Activated CD8-positive, alpha-beta memory T cell treated with anti-CD3 and anti-CD28 coated beads for 24 hours (primary cell): ENCODE measurements around the gene LYVE1.

Experiments used
- DNase-seq: peaks from one replicate; pipeline ENCODE4 v3.0.0-alpha.2; 2020

The LYVE1 gene

GRCh38 chr11:10591741-10592140 lies 23.3 kb upstream of the LYVE1 start:
- DNase-seq = no peak

- no peak for DNase-seq
Measured at GRCh38 chr11:10590218-10590915, 21.9 kb upstream of the LYVE1 start.

GRCh38 chr11:10588904-10589303 lies 20.4 kb upstream of the LYVE1 start:
- no peak for DNase-seq

DNA sequence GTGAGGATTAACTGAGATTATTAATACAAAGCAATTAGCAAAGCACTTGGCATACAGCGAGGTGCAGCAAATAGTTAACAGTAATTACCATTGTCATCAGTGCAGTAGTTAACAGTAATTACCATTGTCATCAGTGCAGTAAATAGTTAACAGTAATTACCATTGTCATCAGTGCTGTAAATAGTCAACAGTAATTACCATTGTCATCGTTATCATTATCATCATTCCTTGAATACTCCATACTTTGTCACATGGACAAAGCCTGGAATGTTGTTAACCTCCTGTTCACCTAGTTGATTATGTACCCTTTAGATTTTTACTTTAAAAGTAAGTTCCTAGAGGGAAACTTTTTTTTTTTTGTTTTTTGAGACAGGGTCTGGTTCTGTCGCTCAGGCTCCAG lies 19.5 kb upstream of the LYVE1 start:
- DNase-seq = no peak

DNA sequence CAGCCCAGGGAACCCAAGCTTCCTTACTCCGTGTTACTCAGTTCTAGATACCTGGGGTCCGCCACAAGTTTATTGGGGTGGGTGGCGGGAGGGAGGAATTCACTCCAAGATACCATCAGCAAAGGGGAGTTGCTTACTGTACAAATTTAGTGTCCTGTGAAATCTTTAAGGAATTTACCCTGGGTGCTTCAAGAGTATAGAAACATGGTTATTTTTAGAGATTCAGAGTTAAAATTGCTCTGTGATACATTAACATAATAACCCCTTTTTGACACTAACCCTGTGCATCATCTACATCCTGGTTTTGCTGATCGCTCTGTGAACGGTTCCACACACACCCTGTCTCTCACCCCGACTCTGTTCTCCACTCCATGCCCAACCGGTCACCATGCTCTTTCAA lies 18.9 kb upstream of the LYVE1 start:
- no peak for DNase-seq

DNA sequence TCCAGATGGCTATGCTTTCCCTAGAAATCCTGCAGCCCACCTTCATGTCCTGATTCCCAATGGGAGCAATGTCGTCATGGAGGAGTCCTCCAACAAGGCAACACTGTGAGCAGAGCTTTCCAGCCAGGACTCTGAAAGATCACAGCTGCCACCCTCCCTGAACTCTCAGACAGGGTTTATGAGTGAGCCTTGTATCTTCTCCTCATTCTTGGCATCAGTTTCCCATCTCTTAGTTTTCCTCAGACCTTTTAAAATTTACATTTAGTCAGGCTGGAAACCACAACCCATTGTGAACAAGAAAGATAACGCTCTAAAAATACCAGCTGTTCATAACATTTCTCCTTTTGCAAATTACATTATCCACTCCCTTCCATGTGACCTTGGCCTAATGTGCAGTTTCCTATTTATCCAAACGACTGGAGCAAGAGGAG lies 15.6 kb upstream of the LYVE1 start:
- no peak for DNase-seq

DNA sequence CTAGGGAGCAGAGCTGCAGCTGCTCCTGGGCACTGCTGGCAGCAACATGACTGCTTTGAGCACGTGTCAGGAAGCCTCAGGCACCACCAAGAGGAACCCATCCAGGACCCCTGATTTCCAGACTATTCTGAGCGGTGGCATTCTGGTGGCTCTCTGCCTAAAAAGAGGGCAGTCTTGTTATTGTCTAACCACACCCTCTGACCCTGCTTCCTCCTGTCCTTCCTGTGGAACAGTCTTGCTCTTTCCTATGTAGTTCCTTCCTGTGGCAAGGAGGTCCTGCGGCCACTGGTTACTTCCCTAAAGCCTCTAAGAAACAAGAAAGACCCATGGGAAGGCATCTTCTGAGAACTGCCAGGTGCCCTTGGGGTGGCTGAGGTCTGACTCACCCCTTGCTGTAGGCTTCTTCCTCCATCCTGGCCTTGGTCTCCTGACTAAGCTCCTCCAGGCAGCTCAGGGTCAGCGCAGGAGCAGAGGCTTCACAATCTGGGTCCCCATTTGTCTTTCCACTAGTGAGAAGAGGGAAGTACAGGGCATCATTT lies 13.1 kb upstream of the LYVE1 start:
- no peak for DNase-seq

- no peak for DNase-seq
Measured at GRCh38 chr11:10580623-10581022, 12.2 kb upstream of the LYVE1 start.

DNA sequence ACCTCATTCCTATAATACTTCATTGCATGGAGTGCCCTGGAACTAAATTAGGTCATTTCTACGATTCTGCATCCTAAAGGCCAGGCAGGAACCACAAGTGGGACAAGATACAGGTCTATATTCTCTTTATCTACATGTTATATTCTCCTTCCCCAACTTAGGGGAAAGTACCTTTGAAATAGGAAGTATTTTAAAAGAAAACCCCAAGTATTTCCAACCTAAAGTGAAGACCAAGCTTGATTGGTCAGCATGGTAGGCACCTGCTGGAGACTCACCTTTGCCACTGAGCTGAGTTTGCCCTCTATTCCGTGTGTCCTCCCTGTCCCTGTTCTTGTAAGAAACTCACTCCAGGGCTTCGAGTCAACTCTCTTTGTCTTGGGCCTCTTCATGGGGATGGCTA lies 11.2 kb upstream of the LYVE1 start:
- no peak for DNase-seq

- DNase-seq = no peak
Measured at GRCh38 chr11:10576035-10576398, 7.6 kb upstream of the LYVE1 start.

GRCh38 chr11:10575346-10576034 lies 7.0 kb upstream of the LYVE1 start:
- no peak for DNase-seq

- DNase-seq = no peak
Measured at GRCh38 chr11:10573556-10573955, 5.1 kb upstream of the LYVE1 start.

DNA sequence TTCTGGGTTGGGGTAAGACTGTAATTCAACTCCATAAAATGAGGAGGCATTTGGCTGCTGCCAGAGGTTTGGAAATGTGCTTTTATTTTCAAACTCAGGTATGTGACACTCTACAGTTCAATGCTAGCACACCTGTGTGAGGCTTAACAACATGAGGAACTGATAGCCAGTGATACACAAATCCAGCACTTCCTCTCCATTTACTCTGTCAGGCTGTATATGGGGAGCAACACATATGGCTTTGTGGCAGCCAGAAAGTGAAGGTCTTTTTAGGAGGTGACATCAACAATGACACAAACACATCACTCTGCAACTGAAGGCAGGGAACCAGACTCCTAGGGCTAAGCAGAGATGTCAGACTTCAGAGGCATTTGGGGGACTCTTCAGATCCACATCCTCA lies 4.6 kb upstream of the LYVE1 start:
- no peak for DNase-seq

GRCh38 chr11:10572533-10572932 lies 4.1 kb upstream of the LYVE1 start:
- no peak for DNase-seq

GRCh38 chr11:10567446-10567845 lies 1.0 kb downstream of the LYVE1 start:
- no peak for DNase-seq

DNA sequence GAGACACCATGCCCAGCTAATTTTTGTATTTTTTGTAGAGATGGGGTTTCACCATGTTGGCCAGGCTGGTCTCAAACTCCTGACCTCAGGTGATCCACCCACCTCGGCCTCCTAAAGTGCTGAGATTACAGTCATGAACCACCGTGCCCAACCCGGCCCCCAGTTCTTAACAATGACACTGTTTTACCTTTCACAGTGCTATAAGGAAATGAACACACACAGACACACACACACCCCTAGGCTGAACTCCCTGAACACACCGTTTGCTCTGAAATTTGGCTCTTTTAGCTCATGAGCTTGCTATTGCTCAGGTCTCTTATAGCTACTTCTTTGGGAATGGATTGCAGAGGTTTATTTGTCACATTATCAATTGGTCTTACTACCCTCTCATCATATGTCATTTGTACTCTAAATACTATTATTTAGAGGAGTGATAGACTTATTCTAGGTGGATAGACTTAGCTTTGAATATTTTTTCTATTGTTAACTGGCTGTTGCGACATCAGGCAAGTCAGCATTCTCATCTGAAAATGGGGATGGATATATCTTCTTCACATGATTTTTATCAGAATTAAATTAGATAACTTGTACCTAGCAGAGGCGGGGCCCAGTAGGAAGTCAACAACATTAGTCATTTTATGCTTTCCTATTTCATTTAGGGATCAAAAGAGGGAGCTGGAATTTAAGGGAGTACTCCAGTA lies 2.1 kb downstream of the LYVE1 start:
- DNase-seq = no peak

DNA sequence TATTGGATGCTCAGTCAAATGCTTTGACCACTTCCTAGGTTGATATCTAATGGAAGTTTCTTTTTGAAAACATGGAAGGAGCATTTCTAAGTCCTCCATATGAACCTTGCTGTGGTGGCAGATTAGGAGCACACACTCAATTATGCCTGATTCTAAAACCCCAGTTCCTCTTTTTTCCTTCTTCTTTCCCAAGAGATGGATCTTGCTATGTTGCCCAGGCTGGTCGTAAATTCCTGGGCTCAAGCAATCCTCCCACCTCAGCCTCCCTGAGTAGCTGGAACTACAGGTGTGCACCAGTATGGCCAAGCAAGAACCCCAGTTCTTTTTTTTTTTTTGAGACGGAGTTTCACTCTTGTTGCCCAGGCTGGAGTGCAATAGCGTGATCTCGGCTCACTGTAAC lies 3.0 kb downstream of the LYVE1 start:
- DNase-seq = no peak

GRCh38 chr11:10564696-10565318 lies 3.7 kb downstream of the LYVE1 start:
- no peak for DNase-seq

- DNase-seq = no peak
Measured at GRCh38 chr11:10564030-10564429, 4.4 kb downstream of the LYVE1 start.

GRCh38 chr11:10561947-10562346 lies 6.5 kb downstream of the LYVE1 start:
- no peak for DNase-seq

DNA sequence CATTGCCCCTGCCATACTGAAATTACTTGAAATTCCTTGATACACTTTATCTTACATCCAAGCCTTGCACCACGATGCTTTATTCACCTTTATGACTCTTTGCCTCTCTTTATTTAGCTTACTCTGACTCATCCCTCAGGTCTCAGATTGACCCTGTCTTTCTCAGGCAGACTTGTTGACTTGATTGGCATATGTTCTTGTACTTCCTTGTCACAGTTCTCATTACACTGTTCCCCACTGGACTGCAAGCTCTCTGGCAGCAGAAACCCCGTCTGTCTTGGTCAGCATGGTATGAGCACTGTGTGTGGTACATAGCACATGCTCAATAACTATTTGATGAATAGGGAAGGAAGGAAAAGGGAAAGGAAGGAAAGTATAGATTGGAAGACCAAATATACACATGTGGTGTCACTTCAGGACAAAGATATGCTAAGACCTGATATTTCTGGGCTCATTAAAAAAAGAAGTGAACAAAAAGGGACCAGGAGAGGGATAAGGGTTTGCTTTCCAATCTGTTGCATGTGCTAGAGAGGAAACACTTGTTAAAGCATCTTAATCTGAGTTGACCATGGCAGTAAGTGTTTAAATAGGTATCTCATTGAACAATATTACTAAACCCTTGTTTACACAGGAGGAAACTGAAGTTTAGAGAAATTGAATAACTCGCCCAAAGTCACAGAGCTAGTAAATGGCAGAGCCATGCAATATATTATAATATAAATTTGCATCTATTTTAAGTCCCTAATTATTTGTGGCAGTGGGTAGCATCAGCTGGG lies 7.2 kb downstream of the LYVE1 start:
- no peak for DNase-seq

GRCh38 chr11:10558288-10558687 lies 10.2 kb downstream of the LYVE1 start:
- DNase-seq = no peak

DNA sequence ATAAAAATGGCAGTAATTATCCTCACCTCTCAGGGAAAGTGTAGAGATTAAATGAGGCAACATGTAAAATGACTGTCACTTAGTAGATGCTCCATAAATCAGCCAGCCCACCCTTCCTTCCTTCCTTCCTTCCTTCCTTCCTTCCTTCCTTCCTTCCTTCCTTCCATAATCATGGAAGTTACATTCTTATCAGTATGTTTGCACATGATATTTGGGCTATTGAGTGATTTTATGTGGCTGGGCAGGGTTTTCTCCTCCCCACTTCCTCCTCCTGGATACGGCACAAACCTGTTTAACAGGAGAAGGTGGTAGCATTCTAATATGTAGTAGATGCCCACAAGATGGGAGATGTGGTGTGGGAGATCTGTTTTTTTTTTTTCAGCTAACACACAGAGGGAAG lies 11.9 kb downstream of the LYVE1 start:
- no peak for DNase-seq
